NB4 (cell line): ENCODE results near the gene KISS1R.

Experiments used
- MAX ChIP-seq: IDR thresholded peaks from 2 replicates; pipeline ENCODE4 v1.6.1; 2011; ENCODE audit warnings: low read depth, low read length
- POLR2A ChIP-seq: IDR thresholded peaks from 2 replicates; pipeline ENCODE4 v1.6.1; 2011; ENCODE audit warnings: mild to moderate bottlenecking; ENCODE audit not compliant: insufficient read length; ENCODE audit errors: extremely low read depth
- TF ChIP-seq, protein P1 (sequence below): IDR thresholded peaks from one replicate; pipeline ENCODE4 v1.5.1; 2012; ENCODE audit warnings: low read depth, low read length

- TF ChIP-seq POLR2A (no peak), MAX (no peak)
- TF ChIP-seq, protein P1, sequence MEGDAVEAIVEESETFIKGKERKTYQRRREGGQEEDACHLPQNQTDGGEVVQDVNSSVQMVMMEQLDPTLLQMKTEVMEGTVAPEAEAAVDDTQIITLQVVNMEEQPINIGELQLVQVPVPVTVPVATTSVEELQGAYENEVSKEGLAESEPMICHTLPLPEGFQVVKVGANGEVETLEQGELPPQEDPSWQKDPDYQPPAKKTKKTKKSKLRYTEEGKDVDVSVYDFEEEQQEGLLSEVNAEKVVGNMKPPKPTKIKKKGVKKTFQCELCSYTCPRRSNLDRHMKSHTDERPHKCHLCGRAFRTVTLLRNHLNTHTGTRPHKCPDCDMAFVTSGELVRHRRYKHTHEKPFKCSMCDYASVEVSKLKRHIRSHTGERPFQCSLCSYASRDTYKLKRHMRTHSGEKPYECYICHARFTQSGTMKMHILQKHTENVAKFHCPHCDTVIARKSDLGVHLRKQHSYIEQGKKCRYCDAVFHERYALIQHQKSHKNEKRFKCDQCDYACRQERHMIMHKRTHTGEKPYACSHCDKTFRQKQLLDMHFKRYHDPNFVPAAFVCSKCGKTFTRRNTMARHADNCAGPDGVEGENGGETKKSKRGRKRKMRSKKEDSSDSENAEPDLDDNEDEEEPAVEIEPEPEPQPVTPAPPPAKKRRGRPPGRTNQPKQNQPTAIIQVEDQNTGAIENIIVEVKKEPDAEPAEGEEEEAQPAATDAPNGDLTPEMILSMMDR = no peak
Observed at GRCh38 chr19:943551-944170, 26.5 kb downstream of the KISS1R start.
